VCaP (cell line): ENCODE results near the gene GSS.

Source experiments
- H3K27ac ChIP-seq: fragments of 450-650 bp; 2 replicates; pipeline ENCODE4 v1.5.1; 2017
- TF ChIP-seq, protein P1 (sequence below): fragments of 450-650 bp; conservative IDR thresholded peaks from 2 replicates; pipeline ENCODE4 v1.5.1; 2017; ENCODE audit warnings: mild to moderate bottlenecking, moderate library complexity

GSS gene

DNA sequence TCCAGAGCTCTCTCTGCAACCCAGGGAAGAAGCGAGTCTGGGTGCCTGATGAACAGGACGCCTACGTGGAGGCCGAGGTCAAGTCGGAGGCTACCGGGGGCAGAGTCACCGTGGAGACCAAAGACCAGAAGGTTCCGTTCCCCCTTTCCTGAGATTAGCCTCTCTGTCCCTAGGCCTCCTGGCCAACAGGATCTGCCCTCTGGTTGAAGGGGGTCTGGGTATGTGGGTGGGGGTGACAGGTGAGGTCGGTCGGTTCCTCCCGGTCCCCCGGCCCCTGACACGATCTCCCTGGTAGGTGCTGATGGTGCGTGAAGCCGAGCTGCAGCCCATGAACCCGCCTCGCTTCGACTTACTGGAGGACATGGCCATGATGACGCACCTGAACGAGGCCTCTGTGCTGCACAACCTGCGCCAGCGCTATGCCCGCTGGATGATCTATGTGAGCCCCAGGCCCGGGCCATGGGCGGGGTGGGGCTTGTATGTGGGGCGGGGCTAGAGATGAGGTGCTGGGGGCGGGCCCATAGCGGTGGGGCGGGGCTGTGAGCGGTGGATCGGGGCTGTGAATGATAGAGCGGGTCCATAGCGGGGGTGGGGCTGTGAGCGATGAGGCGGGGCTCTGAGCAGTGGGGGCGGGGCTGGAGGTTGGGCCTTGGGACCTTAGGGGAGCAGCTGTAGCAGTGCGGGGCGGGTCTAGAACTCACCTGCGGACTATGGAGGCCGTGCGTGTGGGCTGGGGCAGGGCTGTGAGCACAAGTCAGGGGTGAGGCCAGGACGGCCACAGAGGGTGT, 24.0 kb upstream of the GSS start:
- TF ChIP-seq, protein P1, sequence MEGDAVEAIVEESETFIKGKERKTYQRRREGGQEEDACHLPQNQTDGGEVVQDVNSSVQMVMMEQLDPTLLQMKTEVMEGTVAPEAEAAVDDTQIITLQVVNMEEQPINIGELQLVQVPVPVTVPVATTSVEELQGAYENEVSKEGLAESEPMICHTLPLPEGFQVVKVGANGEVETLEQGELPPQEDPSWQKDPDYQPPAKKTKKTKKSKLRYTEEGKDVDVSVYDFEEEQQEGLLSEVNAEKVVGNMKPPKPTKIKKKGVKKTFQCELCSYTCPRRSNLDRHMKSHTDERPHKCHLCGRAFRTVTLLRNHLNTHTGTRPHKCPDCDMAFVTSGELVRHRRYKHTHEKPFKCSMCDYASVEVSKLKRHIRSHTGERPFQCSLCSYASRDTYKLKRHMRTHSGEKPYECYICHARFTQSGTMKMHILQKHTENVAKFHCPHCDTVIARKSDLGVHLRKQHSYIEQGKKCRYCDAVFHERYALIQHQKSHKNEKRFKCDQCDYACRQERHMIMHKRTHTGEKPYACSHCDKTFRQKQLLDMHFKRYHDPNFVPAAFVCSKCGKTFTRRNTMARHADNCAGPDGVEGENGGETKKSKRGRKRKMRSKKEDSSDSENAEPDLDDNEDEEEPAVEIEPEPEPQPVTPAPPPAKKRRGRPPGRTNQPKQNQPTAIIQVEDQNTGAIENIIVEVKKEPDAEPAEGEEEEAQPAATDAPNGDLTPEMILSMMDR = no peak
- H3K27ac ChIP-seq = no peak overlapping the region

DNA sequence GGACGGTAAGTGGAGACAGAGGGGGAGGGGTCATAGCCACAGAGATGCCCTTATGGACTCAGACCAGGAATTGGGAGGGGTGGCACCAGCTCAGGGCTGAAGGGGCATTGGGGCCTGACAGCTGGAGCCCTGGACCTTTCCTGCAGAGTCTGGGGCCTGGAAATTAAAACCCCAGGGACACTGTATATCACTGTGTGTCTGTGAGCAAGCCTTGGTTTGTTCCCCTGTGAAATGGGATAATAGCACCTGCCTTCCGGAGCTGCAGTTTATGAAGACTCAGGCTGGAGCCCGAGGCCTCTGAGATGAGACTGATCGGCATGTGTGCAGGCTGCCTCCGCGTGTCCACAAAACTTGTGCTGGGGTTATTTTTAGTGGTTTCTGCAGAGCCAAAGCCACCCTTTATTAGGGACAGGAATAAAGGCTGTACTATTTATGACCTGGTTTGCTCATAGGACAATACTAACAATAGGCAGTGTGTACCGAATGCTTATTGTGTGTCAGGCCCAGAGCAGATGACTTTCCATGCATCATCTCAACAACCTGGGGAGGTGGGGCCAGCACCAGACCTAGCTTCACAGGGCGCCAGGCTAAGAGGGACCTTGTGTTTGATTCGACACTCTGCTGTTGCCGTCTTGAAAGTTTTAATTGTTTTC, 22.6 kb upstream of the GSS start:
- H3K27ac ChIP-seq = no peak overlapping the region
- TF ChIP-seq, protein P1 = no peak

DNA sequence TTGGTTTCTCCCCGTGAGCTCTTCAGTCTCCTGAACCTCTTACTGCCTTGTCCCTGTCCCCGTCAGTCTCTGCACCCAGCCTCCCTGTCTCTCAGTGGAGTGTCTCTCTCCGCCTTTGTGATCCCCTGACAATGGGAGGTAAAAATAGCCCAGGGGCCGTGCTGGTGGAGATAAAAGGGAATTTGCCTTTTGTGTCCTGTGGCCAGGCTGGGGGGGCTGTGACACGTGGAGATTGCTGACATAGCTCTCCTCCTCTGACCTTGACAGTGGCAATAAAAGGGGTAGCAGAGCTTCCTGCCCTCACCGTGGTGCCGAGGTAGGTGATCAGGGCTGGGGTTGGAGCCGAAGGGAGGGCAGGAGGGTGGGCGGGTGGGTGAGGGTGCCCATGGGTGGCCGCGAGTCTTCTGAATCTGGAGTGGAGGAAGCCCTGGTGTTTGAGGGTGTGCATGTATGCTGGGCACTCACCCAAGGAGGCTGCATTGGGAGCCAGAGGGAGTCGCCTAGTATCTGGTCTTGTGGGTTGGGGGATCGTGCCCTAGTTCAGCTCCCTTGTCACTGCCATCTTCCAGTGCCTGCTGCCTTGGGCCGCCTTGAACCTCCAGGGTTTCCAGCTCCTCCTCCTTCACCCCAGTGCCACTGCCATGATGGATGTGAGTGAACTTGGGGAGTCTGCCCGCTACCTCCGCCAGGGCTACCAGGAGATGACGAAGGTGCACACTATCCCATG, 21.9 kb upstream of the GSS start:
- no peak overlapping the region for H3K27ac ChIP-seq
- TF ChIP-seq, protein P1 = no peak

DNA sequence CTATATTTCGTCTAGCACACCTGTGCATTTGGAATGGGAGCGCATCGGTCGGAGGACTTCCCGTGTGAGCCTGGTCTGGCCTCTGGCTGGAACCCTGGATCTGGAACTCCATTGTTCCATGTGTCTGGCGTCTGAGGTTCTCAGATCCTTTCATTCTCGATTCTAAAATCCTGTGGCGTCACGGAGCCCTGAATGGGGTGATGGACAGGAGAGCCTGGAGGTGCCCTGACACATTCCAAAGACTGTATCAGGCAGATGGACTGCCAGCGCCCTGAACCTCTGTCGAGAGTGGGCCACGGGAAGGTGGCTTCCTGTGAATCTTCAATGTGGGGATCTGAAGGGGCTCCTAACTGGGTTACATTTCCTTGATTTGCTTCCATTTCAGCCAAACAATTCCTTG, 20.7 kb upstream of the GSS start:
- H3K27ac ChIP-seq = no peak overlapping the region
- TF ChIP-seq, protein P1 = no peak

DNA sequence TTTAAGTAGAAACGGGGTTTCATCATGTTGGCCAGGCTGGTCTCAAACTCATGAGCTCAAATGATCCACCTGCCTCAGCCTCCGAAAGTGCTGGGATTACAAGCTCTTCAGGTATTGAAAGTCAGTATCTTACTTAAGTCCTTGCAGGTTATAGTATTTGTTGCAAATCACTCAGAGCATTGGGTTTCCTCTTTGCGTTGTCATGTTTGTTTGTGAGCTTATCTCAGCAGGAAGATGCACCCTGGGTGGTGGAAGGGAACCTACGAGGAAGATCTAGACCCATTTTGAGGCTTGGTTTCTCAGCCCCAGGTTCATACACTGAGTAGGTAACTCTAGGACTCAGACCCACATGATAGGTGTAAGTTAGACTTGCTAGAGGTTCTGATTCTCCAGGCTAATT, 18.6 kb upstream of the GSS start:
- TF ChIP-seq, protein P1 = no peak
- H3K27ac ChIP-seq = no peak overlapping the region

DNA sequence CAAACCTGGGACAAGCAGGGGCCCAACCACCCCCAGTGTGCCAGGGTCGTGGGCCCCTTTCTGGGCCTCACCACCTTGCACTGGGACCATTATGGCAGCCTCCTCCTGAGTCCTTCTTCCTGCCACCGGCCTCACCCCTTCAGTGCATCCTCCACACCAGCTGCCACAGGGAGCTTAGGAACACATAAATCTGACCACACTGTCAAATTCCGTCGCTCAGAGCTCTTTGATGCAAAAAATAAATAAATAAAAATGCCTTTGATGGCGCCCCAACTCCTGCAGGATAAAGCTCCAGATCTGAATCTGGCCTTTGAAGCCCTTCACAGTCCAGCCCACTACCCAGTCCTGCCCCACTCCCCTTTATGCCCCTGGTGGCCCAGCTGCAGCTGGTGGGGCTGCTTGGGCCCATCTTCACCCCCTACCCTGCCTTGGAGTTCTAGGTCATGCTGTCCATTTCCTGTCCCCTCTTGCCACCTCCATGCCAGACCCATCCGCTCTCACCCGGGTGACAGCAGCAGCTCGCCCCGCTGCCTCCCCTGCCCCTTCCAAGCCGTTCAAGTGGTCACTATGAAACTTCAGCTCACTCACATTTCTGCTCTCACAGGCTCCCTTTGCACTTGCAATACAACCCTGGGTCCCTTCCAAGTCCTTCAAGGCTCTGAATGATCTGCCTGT, 16.1 kb upstream of the GSS start:
- H3K27ac ChIP-seq = no peak overlapping the region
- TF ChIP-seq, protein P1 = no peak
